Measurements from ENCODE around the gene ERG.

The ERG gene

DNA sequence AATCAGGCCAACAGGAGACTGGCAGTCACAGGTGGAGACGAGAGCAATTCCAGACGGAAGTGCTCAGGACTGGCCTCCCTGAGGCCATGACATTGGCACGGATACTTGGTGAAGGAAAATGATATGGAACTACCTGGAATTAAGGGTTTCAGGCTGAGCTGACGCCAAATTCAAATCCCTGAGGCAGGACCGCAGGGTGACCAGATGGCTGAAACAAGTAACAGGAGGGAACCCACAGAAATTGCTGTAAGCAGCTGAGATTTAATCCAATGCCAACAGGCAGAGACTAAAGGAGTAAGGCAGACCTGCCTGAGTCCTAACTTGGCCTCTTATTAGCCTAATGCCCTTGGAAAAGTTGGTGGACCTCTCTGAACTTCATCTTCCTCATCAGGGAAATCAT is 76.2 kb downstream of the ERG start:
- TF ChIP-seq GATA3 (IDR thresholded peaks at IDR 0.05; ENCODE audit: low read depth, low read length) (no peak), GATA2 (IDR thresholded peaks at IDR 0.05; ENCODE audit: low read depth, low read length) (no peak)

DNA sequence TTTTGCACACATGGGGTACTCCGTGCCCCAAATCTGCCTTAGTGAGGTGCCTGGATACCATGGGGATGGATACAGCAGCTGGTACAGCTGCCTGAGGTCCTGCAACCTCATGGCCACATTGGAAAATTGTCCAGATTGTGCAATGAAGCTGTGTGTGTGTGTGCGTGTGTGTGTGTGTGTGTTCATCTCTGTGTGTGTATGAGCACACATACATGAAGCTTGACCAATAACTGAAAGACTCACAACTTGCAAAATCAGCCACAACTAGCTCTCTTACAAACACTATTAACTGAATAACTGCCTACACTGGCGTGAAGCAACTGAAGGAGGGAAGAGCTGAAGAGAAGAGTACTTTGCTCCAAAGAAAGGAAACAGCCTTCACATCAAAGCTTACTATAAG is 78.1 kb downstream of the ERG start:
- TF ChIP-seq GATA3 (IDR thresholded peaks at IDR 0.05; ENCODE audit: low read depth, low read length) (no peak), GATA2 (IDR thresholded peaks at IDR 0.05; ENCODE audit: low read depth, low read length) (no peak)

DNA sequence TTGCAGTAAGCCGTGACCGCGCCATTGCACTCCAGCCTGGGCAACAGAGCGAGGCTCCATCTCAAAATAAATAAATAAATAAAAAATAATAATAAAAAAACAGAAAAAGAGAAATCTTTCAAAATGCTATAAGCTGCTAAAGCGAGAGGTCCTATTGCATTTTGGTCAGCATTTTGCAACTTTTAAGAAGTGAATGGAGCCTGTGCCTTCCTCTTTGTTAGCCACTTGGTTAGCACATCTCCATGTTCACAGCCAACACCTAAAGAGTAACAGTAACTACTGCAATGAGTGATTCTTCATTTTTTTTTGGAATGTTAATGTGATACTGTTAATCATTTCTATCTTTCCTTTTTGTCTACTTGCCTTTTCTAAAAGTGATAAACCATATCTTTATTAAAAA is 80.6 kb downstream of the ERG start:
- TF ChIP-seq GATA2 (IDR thresholded peaks at IDR 0.05; ENCODE audit: low read depth, low read length): no peak
- no peak for TF ChIP-seq GATA3 (IDR thresholded peaks at IDR 0.05; ENCODE audit: low read depth, low read length)

DNA sequence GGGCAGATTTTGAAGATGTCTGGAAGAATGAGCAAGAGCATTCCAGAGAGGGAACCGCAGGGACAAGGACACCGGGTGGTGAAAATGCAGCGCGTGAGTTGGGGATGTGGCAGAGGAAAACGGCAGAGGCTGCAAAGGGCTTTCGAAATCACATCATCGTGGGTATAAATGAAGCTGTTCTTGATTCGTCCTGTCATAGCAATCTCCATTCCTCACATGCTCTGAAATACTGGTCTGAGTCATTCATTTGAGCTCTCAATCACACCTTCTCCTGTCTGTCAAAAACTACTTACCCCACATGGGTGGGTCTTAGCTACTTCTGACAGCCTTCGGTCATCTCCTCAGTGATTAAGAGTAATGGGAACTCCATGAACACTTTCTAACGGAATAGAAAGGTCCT is 81.5 kb downstream of the ERG start:
- TF ChIP-seq GATA2 (IDR thresholded peaks at IDR 0.05; ENCODE audit: low read depth, low read length): no peak
- TF ChIP-seq GATA3 (IDR thresholded peaks at IDR 0.05; ENCODE audit: low read depth, low read length): no peak

DNA sequence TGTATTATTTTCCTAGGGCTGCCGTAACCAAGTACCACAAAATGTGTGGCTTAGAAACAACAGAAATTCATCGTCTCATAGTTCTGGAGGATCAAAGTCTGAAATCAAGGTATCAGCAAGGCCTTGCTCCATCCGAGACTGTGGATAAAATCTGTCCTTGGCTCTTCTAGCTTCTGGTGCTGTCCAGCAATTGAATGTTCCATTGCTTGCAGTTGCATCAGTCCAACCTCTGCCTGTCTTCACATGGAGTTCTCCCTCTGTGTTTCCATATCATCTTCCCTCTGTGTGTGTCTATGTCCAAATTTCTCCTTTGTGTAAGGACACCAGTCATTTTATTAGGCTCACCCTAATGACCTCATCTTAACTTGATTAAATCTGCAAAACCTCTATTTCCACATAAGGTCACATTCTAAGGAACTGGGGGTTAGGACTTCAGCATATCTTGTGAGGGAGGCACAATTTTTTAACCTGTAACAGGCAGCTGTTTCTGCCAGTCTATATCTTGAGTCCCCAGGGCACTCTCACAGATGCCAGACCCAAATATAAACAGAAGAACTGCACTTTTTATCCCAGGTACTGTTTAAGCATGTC is 84.2 kb downstream of the ERG start:
- no peak for TF ChIP-seq GATA2 (IDR thresholded peaks at IDR 0.05; ENCODE audit: low read depth, low read length)
- TF ChIP-seq GATA3 (IDR thresholded peaks at IDR 0.05; ENCODE audit: low read depth, low read length): no peak

DNA sequence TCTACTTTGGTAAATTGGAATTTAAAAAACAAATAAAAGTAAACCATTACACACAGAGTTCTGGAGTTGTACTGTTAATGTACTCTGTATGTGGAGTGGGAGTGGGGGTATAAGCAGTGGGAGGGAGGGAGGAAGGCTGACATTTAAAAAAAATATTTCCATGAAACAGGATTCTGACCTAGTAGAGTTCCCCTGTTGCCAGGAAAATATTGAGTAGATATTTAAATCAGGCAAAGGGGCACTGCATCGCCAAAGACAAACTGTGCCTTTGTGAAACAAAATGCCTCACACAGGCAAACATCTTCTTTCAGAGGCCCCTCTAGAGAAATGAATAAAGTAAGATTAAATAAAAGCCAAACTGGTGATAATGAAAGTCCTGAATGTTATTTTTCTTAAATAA is 87.8 kb downstream of the ERG start:
- no peak for TF ChIP-seq GATA3 (IDR thresholded peaks at IDR 0.05; ENCODE audit: low read depth, low read length)
- TF ChIP-seq GATA2 (IDR thresholded peaks at IDR 0.05; ENCODE audit: low read depth, low read length): no peak

DNA sequence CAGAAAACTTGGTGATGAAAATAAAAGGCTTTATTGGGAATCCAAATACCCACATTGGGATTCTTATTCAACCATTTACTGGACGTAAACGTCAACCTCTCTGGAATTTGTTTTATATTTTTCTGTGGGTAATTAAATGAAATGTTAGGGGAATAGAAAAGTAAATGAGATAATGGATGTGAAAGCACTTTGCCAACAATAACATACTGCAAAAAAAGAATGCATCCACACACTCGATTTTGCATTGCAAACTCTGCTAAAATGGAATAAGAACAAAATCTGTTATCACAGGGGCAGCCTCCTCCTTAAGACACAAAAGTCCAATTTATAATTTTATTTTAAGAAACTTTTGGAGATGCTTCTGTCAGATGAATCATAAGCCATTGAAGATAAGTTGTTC is 88.4 kb downstream of the ERG start:
- TF ChIP-seq GATA2 (IDR thresholded peaks at IDR 0.05; ENCODE audit: low read depth, low read length) (no peak), GATA3 (IDR thresholded peaks at IDR 0.05; ENCODE audit: low read depth, low read length) (no peak)

DNA sequence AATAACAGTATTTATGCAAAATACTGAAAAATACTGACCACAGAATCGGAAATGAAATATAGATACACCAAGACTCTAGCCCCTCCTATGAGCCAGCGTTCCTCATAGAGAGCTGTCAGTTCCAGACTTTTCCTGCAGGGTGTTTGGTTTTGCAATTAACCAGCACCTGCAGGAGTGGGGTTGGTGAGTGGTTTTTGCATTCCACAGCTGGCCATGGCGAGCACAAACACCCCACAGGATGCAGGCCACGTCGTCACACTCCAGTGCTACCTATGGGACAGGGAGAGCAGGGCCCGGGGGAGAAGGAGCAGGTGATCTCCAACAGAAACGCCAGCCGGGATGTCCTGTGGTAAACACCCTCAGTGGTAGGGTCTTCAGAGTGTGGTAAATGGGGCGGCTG is 94.1 kb downstream of the ERG start:
- TF ChIP-seq GATA2 (IDR thresholded peaks at IDR 0.05; ENCODE audit: low read depth, low read length): no peak
- no peak for TF ChIP-seq GATA3 (IDR thresholded peaks at IDR 0.05; ENCODE audit: low read depth, low read length)

DNA sequence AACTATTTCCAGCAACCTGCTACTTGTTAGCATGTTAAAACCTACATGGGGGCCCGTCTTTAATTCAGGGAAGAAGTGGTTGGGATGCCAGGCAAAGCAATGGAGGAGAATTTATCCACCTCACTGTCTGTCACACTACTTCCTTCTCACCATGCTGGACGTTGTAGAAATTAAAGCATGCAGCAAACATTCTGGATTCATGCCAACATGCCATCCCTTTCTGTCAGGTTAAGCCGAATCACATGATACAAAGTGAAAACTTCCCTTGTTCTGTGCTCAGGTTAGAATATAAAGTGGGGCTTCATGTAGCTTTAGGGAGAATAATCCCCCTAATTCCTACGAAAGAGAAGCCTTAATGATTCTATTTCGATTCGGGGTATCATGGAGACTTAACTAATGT is 95.5 kb downstream of the ERG start:
- TF ChIP-seq GATA3 (IDR thresholded peaks at IDR 0.05; ENCODE audit: low read depth, low read length) (no peak), GATA2 (IDR thresholded peaks at IDR 0.05; ENCODE audit: low read depth, low read length) (no peak)

DNA sequence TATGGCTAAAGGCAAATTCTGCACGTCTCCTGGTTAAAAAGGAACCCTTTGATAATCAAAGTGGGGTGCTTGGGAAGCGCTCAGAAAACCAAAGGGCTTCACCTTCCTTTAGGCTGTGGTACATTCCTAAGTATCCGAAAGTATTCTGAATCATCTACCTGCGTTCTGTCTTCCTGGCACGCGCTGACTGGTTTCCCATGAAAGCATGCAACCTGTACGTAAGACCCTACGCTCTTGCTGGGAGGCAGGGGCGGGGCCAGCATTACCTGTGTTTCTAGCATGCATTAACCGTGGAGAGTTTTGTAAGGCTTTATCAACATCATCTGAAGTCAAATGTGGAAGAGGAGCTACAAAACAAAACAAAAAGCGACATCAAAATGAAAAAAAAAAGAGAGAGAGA is 96.0 kb downstream of the ERG start:
- TF ChIP-seq GATA2 (IDR thresholded peaks at IDR 0.05; ENCODE audit: low read depth, low read length) (no peak), GATA3 (IDR thresholded peaks at IDR 0.05; ENCODE audit: low read depth, low read length) (no peak)

DNA sequence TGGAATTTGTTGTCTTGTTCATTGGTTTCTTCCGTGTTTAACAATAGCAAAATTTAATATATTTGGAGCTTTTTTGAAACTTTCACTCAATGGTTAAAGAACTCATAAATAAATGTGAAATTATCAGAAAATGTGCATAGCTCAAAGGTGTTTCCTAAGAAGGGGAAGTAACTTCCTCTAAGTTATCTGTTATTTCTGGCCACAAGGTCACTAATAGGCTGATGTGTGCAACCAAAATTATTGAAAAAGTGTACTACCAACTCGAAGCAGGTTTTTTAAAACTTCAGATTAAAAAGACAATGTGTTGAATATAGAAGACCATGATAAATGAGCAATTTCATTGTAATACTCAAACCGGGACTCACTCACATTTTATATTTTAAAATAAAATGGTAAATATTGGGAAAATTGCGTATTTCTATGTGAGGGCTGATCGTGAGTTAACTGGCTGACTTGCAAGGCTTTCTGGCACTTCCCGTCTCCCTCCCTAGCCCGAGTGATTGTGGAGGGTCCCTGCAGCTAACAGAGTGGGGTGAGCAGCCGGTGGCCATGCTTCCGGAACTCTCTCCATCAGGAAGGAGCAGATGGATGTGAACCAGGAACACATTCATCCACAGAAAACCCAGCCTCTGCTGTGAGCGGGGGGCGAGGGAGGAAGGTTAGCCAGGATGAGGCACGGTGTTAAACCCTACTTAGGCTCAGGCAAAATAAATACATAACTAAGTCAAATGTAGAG is 96.9 kb downstream of the ERG start:
- TF ChIP-seq GATA3 (IDR thresholded peaks at IDR 0.05; ENCODE audit: low read depth, low read length) (no peak), GATA2 (IDR thresholded peaks at IDR 0.05; ENCODE audit: low read depth, low read length) (no peak)

DNA sequence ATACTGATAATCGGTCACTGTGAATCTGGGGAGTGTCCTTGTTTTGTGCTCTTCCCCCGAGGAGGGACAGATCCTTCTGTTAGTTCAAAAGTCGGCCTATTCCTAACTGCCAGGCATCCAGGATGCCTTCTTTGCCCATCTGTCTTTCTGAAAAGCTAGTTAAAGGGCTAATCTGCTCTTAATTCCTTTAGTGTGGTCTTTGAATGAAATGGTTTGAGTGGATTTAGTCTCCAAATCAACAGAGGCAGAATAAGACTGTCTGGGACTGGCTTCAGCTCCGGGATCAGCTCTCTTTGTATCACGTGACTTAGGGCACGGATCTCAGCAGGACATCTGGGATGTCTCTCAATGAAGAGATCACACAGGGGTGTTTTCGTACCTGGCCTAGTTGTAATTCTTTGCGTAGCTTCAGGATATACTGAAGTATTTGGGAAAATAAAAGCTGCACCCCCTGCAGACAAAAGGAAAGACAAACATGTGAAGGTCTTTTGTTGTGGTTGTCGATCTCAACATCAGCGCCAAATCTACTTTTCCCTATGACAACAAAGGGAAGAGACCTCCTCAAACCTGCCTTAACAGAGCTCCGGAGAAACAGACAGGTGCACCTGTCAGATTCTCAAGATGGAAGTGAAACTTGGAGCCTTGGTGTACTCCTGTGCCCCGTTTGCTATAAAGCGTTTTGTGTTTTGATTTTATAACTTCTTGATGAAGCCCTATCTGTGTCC is 97.9 kb downstream of the ERG start:
- TF ChIP-seq GATA2 (IDR thresholded peaks at IDR 0.05; ENCODE audit: low read depth, low read length) (no peak), GATA3 (IDR thresholded peaks at IDR 0.05; ENCODE audit: low read depth, low read length) (no peak)

DNA sequence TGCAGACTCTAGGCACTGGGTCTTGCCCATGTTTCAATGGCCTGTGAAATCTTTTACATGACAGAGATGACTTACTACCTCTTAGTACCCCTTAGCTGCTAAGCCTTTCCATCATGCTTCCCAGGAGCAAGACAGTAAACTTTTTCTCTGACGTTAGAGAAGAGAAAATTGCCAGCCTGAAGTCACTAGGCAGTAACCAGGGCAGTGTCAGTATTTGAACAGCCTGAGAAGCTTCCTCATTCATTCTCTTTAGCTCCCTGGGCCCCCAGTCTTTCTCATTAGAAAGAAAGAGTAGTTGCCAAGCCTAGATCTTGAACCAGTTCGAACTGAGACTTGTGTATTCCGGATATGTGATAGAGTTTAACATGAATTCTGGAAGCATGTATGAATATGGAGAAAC is 99.2 kb downstream of the ERG start:
- no peak for TF ChIP-seq GATA2 (IDR thresholded peaks at IDR 0.05; ENCODE audit: low read depth, low read length)
- no peak for TF ChIP-seq GATA3 (IDR thresholded peaks at IDR 0.05; ENCODE audit: low read depth, low read length)

DNA sequence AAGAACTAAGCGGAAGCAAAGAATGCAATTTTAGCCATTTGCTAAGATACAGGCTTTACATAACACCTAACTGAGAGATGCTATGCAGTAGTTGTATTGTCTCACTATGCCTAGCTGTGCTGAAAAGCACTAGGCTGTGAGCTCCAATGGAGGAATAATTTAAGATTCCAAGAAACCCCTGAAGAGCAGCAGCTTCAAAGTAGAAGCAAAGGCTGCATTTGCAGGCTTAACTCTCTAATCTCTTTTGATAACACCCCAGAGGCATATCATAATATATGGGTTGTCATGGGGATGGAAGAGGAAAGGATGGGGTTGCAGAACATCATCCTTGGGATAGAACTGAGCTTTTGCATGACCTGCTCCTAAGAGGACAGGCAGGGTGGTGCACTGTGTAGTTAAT is 102.0 kb downstream of the ERG start:
- TF ChIP-seq GATA2 (IDR thresholded peaks at IDR 0.05; ENCODE audit: low read depth, low read length) (no peak), GATA3 (IDR thresholded peaks at IDR 0.05; ENCODE audit: low read depth, low read length) (no peak)

DNA sequence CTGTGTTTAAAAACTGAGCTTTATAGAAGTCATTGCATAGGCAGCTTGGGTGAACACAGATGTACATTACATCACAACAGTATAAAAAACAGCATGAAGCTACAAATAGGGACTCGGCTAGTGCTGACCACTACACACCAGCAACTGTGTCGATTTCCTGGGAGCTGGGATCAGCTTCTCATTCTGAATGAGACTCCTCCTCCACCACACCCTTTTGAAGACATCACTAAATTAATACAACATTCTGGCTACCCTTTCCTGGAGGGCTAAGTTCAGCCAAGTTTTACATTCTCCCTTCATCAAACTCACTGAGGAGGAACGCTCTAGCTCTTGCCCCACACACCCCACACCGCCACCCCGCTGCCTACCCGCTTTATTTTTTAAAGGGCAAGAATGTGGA is 102.7 kb downstream of the ERG start:
- TF ChIP-seq GATA2 (IDR thresholded peaks at IDR 0.05; ENCODE audit: low read depth, low read length) (no peak), GATA3 (IDR thresholded peaks at IDR 0.05; ENCODE audit: low read depth, low read length) (no peak)

Measured in SH-SY5Y (cell line).